Measurements from ENCODE around the gene IFT122. TPM values are rescaled to one million over a fixed set of nuclear protein-coding genes. Genes with fewer than 3 reads are reported as not detected.

The IFT122 gene
- total RNA-seq, 6 donors from 2014 or later: 23.7 to 126 (median 29.1) TPM

- H3K4me1 ChIP-seq: peaks cover 7 to 18% (median 8%) of the 10 kb centered on the region in 4 donors
- DNase-seq: no peak
- WGBS, 2 donors: 88 to 96% methylated on average over 15 to 18 of the region's 18 CpGs
Measured at GRCh38 chr3:129528589-129529100, 88.6 kb downstream of the IFT122 start, which contains the start of gene RHO. Gene RHO, plus strand, starts transcription at chr3:129528639. Its CDS starts 95 bp downstream, at chr3:129528734.

DNA sequence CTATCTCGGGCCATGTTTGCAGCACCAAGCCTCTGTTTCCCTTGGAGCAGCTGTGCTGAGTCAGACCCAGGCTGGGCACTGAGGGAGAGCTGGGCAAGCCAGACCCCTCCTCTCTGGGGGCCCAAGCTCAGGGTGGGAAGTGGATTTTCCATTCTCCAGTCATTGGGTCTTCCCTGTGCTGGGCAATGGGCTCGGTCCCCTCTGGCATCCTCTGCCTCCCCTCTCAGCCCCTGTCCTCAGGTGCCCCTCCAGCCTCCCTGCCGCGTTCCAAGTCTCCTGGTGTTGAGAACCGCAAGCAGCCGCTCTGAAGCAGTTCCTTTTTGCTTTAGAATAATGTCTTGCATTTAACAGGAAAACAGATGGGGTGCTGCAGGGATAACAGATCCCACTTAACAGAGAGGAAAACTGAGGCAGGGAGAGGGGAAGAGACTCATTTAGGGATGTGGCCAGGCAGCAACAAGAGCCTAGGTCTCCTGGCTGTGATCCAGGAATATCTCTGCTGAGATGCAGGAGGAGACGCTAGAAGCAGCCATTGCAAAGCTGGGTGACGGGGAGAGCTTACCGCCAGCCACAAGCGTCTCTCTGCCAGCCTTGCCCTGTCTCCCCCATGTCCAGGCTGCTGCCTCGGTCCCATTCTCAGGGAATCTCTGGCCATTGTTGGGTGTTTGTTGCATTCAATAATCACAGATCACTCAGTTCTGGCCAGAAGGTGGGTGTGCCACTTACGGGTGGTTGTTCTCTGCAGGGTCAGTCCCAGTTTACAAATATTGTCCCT is 89.6 kb downstream of the IFT122 start:
- ATAC-seq (ENCODE audit: low FRiP score in 2 of 2) (no peak), DNase-seq (no peak)
- H3K27me3 ChIP-seq: no peaks in the 10 kb centered on the region
- H3K4me1 ChIP-seq: peaks cover 7 to 18% (median 8%) of the 10 kb centered on the region in 4 donors
- no peak for TF ChIP-seq CTCF (IDR thresholded peaks at IDR 0.05)
- no peak for TF ChIP-seq EP300 (IDR thresholded peaks at IDR 0.05)
- TF ChIP-seq POLR2A (IDR thresholded peaks at IDR 0.05): no peak
- no peak for TF ChIP-seq POLR2AphosphoS5 (IDR thresholded peaks at IDR 0.05)
- whole genome bisulfite sequencing, 2 donors: 72 to 76% methylated on average over 11 to 12 of the region's 12 CpGs
- no peak overlapping the region for H3K4me3 ChIP-seq
- no peak overlapping the region for H3K27ac ChIP-seq
- H3K9me3 ChIP-seq: no peaks in the 10 kb centered on the region
- no peaks in the 10 kb centered on the region for H3K36me3 ChIP-seq

More at GRCh38 chr3:129528589-129529100, 88.6 kb downstream of the IFT122 start, which contains the start of gene RHO:
- Histone ChIP-seq H3K9me3 (no peaks in the 10 kb centered on the region), H3K27me3 (no peaks in the 10 kb centered on the region), H3K4me3 (no peak within 1 kb of the TSS), H3K27ac (no peak within 1 kb of the TSS), H3K36me3 (no peaks in the 10 kb centered on the region)
- ATAC-seq (ENCODE audit: low FRiP score in 2 of 2): no peak
- TF ChIP-seq POLR2A (IDR thresholded peaks at IDR 0.05): no peak
- TF ChIP-seq CTCF (IDR thresholded peaks at IDR 0.05): no peak
- no peak for TF ChIP-seq EP300 (IDR thresholded peaks at IDR 0.05)

DNA sequence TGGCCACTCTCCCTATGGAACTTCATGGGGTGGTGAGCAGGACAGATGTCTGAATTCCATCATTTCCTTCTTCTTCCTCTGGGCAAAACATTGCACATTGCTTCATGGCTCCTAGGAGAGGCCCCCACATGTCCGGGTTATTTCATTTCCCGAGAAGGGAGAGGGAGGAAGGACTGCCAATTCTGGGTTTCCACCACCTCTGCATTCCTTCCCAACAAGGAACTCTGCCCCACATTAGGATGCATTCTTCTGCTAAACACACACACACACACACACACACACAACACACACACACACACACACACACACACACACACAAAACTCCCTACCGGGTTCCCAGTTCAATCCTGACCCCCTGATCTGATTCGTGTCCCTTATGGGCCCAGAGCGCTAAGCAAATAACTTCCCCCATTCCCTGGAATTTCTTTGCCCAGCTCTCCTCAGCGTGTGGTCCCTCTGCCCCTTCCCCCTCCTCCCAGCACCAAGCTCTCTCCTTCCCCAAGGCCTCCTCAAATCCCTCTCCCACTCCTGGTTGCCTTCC is 90.3 kb downstream of the IFT122 start:
- Histone ChIP-seq H3K27me3 (no peaks in the 10 kb centered on the region), H3K4me3 (no peak overlapping the region), H3K27ac (no peak overlapping the region), H3K9me3 (no peaks in the 10 kb centered on the region), H3K4me1 (peaks cover 7 to 18% (median 8%) of the 10 kb centered on the region in 4 donors), H3K36me3 (no peaks in the 10 kb centered on the region)
- ATAC-seq (ENCODE audit: low FRiP score in 2 of 2) (no peak), DNase-seq (no peak)
- TF ChIP-seq EP300 (IDR thresholded peaks at IDR 0.05) (no peak), CTCF (IDR thresholded peaks at IDR 0.05) (no peak), POLR2AphosphoS5 (IDR thresholded peaks at IDR 0.05) (no peak)
- 38 to 44% methylated on average over 6 of the region's 6 CpGs for WGBS, 2 donors

GRCh38 chr3:129530821-129531220 is 90.8 kb downstream of the IFT122 start:
- no peaks in the 10 kb centered on the region for H3K36me3 ChIP-seq
- ATAC-seq (ENCODE audit: low FRiP score in 2 of 2) (no peak), DNase-seq (no peak)
- WGBS, 2 donors: 98 to 99% methylated on average over 9 to 13 of the region's 13 CpGs
- no peaks in the 10 kb centered on the region for H3K9me3 ChIP-seq
- peaks cover 7 to 18% (median 8%) of the 10 kb centered on the region in 4 donors for H3K4me1 ChIP-seq
- no peak for TF ChIP-seq CTCF (IDR thresholded peaks at IDR 0.05)
- no peak for TF ChIP-seq POLR2A (IDR thresholded peaks at IDR 0.05)
- no peak for TF ChIP-seq POLR2AphosphoS5 (IDR thresholded peaks at IDR 0.05)
- TF ChIP-seq EP300 (IDR thresholded peaks at IDR 0.05): no peak
- H3K27ac ChIP-seq: no peak overlapping the region
- H3K4me3 ChIP-seq: no peak overlapping the region
- H3K27me3 ChIP-seq: no peaks in the 10 kb centered on the region

Measured in upper lobe of left lung (tissue), 6 donors.